ENCODE measurements around the gene ATAD3B.
"Not testable (repeated sequence)": the region's sequence is repeated elsewhere in the genome, so short reads cannot be mapped to it uniquely, and the experiment has no call there.

ATAD3B gene

DNA sequence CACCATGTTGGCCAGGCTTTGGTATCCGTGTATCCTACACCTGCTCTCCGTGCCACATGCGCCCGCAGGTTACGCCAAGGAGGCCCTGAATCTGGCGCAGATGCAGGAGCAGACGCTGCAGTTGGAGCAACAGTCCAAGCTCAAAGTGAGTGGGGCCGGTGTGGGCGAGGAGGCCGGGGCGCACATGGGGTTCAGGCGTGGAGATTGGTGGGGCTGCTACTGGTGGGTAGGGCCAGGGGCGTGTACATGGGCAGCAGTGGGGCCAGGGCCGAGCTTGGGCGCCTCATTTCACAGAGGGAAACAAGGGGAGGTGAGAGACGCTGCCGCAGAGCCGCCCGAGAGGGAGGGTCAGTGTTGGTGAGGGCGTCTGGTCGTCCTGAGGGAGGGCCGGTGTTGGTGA, 5.6 kb downstream of the ATAD3B start:
- in situ Hi-C loops (cut with MboI; ENCODE audit: low sequenced_read_pairs), result no loop called here

DNA sequence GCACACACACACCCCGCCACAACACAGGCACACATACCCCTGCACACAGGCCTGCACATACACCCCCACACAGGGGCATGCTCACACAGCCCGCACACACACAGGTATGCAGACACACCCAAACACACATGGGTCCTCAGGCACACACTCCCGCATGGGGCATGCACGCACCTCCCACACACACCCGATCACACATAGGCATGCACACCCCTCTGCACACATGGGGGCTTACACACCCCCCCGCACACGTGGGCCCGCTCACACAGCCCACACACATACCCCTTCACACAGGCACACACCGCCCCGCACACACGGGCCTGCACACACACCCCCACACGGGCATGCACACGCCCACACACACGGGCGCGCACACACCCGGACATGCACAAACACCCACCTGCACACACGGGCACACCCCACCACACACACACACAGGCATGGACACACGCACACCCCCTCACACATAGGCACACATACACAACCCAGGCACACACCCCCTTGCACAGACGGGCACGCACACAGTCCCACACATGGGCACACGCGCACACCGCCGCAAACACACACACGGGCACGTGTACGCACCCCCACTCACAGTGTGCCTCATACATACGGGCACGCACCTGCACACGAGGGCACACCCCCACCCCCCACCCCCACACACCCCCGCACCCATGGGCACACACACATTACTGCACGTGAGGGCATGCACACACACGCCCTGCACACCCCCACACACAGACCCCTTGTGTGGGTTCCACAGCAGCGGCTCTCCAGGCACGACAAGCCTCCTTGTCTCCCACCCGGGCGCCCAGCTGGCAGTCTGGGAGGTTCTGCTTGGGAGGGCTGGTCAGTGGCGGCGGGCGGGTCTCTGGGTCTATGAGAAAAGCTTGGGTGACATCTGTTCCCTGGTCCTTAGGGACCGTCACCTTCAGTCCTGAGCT, 8.3 kb downstream of the ATAD3B start:
- in situ Hi-C loops (cut with MboI; ENCODE audit: low sequenced_read_pairs), result no loop called here

DNA sequence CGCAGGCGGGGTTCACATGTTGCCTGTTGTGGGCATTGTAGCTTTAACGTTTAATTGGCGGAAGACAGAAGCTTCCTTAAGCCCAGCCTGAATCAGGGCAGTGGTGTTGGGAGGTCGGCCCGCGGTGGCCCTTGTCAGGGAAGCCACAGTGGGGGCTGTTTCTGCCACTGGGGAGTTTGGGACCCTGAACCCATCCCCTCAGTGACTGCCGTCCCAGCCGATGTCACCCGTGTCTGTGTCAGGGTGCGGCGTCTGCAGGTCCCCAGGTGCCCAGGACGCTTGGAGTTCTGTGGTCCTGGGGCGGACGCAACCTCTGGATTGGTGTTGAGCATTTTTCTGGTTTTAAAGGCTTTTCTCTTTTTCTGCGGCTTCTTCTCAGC, 8.9 kb downstream of the ATAD3B start:
- in situ Hi-C loops (cut with MboI; ENCODE audit: low sequenced_read_pairs), result not testable (repeated sequence)

DNA sequence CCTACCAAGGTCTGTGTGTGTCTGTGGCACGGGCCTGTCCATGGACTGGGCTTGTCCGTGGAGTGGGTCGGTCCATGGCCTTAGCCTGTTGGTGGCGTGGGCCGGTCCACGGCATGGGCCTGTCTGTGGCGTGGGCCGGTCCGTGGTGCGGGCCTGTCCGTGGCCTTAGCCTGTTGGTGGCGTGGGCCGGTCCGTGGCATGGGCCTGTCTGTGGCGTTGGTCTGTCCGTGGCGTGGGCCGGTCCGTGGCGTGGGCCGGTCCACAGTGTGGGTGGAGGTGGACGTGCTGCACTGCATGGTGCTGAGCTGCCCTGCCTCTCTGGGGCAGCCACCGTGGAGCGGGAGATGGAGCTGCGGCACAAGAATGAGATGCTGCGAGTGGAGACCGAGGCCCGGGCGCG, 10.2 kb downstream of the ATAD3B start:
- in situ Hi-C loops (cut with MboI; ENCODE audit: low sequenced_read_pairs), result not testable (repeated sequence)

DNA sequence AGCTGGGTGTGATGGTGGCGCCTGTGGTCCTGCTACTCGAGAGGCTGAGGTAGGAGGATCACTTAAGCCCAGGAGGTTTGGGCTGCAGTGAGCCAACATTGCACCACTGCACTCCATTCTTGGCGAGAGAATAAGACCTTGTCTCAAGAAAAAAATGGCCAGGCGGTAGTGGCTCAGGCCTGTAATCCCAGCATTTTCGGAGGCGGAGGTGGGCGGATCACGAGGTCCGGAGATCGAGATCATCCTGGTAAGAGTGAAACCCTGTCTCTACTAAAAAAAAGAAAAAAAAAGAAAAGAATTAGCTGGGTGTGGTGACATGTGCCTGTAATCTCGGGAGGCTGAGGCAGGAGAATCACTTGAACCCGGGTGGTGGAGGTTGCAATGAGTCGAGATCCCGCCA, 11.3 kb downstream of the ATAD3B start:
- in situ Hi-C loops (cut with MboI; ENCODE audit: low sequenced_read_pairs), result no loop called here

DNA sequence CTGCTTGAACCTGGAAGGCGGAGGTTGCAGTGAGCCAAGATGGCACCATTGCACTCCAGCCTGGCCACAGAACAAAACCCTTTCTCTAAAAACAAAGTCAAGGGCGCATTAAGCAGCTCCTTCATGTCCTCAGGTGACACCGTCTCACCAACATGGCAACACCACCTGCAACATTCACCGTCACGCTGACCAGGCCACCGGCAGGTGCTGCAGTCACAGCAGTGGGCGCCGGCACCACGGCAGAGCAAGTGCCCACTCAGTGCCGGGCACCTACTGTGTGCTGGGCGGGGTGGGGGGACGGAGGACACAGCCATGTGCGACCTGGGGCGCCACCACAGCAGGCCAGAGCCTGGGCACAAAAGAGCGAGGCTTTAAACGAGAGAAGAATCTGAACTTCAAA, 12.1 kb downstream of the ATAD3B start:
- in situ Hi-C loops (cut with MboI; ENCODE audit: low sequenced_read_pairs), result no loop called here

DNA sequence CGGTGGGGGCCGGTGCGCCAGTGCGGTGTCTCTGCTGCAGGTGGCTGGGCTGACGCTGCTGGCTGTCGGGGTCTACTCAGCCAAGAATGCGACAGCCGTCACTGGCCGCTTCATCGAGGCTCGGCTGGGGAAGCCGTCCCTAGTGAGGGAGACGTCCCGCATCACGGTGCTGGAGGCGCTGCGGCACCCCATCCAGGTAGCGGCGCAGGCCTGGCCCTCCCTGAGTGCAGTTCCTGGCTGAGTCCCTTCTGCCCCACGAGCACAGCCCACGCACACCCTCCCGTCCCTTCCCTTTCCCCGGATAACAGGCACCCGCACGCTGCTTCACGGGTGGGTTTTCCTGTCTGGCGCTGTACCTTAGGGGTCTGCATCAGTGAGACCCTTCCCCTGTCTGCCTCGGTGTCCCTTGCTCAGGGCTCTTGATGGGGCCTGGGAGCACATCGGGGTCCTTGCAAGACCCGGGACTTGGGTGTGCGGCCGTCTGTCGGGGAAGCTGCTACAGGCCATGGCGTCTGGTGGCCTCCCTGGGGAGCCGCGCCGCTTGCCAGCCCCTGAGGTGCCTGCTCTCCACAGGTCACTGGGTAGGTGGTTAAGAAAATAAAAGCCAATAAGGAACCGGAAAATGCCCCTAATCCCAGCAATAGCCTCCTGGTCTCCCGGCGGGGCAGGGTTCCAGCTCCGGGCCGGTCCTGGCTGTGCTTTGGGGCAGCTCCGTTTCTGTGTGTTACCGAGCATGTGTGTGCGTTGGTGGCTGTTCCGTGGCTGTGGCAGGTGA, 13.6 kb downstream of the ATAD3B start:
- in situ Hi-C loops (cut with MboI; ENCODE audit: low sequenced_read_pairs), result not testable (repeated sequence)

DNA sequence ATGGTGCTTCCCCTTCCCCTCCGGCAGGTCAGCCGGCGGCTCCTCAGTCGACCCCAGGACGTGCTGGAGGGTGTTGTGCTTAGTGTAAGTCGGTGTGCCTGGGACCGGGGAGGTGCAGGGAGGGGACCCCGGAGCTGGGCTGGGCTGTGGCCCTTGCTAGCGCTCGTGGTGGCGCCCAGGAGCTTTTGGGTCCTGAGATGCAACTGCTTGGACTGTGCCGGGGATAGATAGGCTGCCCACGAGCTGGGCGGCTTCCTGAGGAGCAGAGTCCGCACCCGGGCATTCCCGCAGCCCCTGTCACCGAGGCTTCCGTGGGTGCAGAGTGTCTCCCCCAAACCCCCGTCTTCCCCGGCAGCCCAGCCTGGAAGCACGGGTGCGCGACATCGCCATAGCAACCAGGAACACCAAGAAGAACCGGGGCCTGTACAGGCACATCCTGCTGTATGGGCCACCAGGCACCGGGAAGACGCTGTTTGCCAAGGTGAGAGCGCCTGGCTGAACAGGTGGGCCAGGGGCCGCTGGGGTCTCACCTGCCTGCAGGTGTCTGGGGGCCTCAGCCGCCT, 14.3 kb downstream of the ATAD3B start:
- in situ Hi-C loops (cut with MboI; ENCODE audit: low sequenced_read_pairs), result not testable (repeated sequence)

DNA sequence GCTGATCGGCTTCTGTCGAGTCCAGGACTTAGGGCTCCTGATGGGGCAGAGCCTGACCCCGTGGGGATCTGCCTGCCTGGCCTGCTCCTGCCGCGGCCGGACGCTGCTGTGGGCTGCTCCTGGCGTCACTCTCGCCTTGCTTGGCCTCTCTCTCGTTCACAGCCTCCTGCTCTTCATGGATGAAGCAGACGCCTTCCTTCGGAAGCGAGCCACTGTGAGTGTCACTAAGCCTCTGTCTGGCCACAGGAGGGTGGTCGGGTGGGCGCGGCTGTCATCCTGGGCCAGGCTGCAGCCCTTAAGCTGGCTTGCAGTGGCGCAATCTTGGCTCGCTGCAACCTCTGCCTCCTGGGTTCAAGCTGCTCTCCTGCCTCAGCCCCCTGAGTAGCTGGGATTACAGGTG, 16.1 kb downstream of the ATAD3B start:
- in situ Hi-C loops (cut with MboI; ENCODE audit: low sequenced_read_pairs), result no loop called here

DNA sequence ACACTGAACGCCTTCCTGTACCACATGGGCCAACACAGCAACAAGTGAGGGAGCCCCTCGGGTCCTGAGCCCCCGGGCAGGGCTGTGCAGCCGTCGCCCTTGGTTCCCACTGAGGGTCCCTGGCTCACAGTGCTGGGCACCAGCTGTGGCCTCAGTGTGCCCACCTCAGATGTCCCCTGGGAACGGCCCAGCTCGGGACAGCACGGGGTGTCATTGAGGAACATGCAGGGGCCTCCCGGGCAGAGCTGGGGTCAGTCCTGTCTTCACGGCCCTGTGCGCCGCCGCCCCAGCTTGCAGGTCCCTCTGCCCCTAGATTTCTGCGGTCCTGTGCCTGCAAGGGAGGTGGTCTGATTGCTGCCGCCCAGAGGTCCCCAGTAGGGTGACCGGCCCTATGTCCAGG, 17.7 kb downstream of the ATAD3B start:
- in situ Hi-C loops (cut with MboI; ENCODE audit: low sequenced_read_pairs), result no loop called here

DNA sequence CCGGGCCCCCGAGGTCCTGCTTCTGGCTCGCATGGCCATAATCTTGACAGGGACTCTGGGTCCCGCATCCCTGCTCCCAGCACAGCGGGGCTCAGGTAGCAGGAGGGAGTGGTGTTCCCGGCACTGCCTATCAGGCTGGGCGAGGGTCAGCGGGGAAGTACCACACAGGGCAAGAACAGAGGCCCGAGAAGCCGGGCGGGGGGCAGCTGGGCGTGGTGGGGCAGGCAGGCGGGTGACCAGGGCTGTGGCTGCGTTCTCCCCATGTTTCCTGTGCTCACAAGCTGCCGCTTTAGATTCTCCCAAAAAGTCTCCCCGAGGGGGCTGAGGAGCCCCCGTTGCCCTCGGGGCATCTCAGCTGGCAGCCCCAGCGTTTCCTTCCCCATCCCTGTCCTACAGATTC, 18.3 kb downstream of the ATAD3B start:
- in situ Hi-C loops (cut with MboI; ENCODE audit: low sequenced_read_pairs), result no loop called here

DNA sequence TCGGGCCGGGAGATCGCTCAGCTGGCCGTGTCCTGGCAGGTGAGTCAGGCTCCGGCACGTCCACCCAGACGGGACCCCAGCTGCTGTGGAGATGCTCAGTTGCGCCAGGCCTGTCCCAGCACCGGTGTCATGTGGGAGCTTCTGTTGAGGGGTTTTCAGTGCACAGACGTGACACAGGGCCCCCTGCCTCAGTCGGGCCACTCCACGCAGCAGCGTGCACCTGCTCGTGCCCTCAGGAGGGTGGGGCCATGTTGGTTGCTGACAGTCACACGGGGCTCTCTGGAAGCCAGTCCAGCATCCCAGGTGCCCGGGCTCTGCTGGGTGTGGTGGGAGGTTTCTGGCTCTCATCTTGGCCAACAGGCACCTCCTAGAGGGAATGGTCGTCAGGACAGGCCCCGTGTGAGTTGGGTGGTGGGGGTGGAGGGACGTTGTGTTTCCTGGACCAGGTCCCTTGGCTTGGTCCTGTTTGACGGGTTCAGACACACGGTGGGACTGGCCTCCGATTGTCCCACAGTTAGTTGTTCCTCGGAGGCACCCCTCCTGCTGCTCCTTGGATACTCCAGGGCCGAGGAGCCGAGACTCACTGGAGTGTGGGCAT, 19.2 kb downstream of the ATAD3B start:
- in situ Hi-C loops (cut with MboI; ENCODE audit: low sequenced_read_pairs), result no loop called here

DNA sequence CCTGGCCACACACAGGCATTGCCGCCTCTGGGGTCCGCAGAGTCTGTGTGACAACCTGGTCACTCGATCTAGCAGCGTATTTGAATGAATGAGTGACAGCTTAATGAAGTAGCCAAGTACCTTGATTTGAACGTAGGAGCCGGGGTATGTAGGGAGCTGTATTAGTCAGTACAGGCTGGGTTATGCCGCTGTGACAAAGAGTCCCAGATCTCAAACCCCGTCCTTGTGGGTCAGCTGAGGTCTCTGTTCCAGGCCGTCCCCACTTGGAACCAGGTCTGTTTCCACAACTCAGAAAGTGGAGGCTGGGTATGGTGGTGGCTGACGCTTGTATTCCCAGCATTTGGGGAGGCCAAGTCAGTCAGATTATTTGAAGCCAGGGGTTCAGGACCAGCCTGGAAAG, 20.0 kb downstream of the ATAD3B start:
- in situ Hi-C loops (cut with MboI; ENCODE audit: low sequenced_read_pairs), result no loop called here

DNA sequence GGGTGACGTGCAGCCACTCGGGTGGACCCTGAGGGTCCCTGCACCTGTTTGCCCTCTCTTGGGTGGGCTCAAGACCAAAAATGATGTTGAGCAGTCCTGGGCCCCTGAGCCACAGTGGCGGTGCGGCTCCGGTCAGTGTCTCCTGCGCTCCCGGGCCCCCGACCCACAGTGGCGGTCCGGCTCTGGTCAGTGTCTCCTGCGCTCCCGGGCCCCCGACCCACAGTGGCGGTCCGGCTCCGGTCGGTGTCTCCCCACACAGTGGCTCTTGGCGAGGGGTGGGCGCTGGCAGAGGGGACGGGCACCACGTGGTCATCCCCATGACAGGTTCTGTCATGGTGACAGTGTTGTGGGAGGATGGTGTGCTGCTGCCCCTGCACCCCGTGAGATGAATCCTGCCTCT, 22.7 kb downstream of the ATAD3B start:
- in situ Hi-C loops (cut with MboI; ENCODE audit: low sequenced_read_pairs), result not testable (repeated sequence)

DNA sequence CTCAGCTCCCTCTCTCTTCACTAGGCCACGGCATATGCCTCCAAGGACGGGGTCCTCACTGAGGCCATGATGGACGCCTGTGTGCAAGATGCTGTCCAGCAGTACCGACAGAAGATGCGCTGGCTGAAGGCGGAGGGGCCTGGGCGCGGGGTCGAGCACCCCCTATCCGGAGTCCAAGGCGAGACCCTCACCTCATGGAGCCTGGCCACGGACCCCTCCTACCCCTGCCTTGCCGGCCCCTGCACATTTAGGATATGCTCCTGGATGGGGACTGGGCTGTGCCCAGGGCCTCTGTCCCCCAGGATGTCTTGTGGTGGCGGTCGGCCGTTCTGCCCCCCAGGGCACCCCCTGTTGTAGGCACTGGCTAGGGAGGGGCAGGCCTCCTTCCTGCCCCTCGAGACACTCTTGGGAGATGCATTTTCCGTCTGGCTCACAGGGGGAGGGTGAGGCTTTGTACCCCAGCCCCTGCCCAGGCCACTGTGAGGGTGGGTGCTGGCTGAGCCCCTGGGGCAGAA, 24.0 kb downstream of the ATAD3B start:
- in situ Hi-C loops (cut with MboI; ENCODE audit: low sequenced_read_pairs), result not testable (repeated sequence)

DNA sequence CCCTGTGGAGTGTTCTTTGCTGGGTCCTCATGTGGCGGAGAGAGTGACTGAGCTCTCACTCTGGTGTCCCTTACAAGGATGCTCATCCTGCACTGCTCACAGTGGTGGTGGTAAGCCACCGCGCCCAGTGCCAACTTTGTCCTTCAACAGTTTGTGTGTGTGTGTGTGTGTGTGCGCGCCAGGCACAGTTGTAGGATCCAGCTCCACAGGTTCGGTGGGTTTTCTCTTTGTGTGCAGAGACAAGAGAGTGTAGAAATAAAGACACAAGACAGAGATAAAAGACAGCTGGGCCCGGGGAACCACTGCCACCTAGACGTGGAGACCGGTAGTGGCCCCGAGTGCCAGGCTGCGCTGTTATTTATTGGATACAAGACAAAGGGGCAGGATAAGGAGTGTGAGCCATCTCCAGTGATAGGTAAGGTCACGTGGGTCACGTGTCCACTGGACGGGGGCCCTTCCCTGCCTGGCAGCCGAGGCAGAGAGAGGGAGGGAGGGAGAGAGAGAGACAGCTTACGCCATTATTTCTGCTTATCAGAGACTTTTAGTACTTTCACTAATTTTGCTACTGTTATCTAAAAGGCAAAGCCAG, 33.3 kb downstream of the ATAD3B start:
- in situ Hi-C loops (cut with MboI; ENCODE audit: low sequenced_read_pairs), result not testable (repeated sequence)

DNA sequence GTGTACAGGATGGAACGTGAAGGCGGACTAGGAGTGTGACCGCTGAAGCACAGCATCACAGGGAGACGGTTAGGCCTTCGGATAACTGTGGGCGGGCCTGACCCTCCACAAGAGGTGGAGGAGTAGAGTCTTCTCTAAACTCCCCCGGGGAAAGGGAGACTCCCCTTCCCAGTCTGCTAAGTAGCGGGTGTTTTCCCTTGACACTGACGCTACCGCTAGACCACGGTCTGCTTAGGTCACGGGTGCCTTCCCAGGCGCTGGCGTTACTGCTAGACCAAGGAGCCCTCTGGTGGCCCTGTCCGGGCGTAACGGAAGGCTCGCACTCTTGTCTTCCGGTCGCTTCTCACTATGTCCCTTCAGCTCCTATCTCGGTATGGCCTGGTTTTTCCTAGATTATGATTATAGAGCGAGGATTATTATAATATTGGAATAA, 33.8 kb downstream of the ATAD3B start:
- in situ Hi-C loops (cut with MboI; ENCODE audit: low sequenced_read_pairs), result not testable (repeated sequence)

DNA sequence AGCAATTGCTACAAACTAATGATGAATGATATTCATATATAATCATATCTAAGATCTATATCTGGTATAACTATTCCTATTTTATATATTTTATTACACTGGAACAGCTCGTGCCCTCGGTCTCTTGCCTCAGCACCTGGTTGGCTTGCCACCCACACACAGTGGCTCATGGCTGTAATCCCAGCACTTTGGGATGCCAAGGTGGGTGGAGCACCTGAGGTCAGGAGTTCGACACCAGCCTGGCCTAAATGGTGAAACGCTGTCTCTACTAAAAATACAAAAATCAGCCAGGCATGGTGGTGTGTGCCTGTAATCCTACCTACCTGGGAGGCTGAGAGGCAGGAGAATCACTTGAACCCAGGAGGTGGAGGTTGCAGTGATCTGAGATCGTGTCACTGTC, 34.2 kb downstream of the ATAD3B start:
- in situ Hi-C loops (cut with MboI; ENCODE audit: low sequenced_read_pairs), result not testable (repeated sequence)

DNA sequence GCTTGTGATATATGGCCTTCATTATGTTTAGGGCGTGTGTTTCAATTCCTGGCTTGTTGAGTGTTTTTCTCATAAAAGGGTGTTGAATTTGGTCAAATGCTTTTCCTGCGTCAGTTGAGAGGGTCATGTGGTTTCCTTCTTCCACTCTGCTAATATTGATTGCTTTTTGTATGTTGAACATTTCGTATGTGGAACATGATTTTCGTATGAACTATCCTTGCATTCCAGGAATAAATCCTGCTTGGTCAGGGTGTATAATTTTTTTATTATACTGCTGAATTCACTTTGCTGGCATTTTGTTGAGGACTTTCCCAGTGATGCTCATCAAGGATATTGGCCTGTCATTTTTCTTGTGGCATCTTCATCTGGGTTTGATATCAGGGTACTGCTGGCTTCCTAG, 35.7 kb downstream of the ATAD3B start:
- in situ Hi-C loops (cut with MboI; ENCODE audit: low sequenced_read_pairs), result no loop called here

DNA sequence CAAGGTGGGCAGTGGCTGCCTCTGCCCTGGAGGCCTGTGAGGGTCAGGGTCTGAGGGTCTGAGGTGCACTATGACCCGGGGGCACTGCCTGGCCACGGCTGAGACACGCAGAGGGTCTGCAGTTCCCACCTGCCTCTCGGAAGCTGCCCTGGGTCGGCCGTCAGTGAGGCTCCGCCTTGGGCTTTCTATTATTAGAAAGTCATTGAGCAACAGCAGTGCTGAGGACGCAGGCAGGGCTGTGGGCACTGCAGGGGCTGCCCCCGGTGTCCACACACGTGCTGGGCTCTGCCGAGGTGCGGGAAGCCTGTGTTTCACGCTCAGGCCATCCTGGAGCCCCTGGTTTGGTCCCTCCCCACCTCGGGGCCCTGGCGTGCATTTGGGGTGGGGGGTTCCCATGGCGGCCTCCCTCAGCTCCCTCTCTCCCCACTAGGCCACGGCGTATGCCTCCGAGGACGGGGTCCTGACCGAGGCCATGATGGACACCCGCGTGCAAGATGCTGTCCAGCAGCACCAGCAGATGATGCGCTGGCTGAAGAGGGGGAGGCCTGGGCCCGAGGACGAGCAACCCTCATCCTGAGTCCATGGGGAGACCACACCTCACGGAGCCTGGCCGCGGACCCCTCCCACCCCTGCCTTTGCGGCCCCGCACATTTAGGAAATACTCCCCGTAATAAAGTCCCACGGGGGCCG, 37.4 kb downstream of the ATAD3B start:
- in situ Hi-C loops (cut with MboI; ENCODE audit: low sequenced_read_pairs), result not testable (repeated sequence)

Data from HL-60/S4 treated with phorbol 12-myristate 13-acetate at 8.2 ng/mL for 4 days and 3 days (cell line).